ENCODE results near the gene CD300C. TPM values are rescaled to one million over a fixed set of nuclear protein-coding genes. Genes with fewer than 3 reads are reported as not detected.

CD300C gene
- total RNA-seq, 6 donors from 2014 or later = 0.98 to 19.4 (median 9.7) TPM

- Histone ChIP-seq H3K9me3 (no peaks in the 10 kb centered on the region), H3K4me3 (no peak overlapping the region), H3K27ac (no peak overlapping the region), H3K36me3 (no peaks in the 10 kb centered on the region), H3K4me1 (no peaks in the 10 kb centered on the region), H3K27me3 (no peaks in the 10 kb centered on the region)
- no peak for TF ChIP-seq POLR2AphosphoS5 (IDR thresholded peaks at IDR 0.05)
- no peak for TF ChIP-seq POLR2A (IDR thresholded peaks at IDR 0.05)
- no peak for TF ChIP-seq CTCF (IDR thresholded peaks at IDR 0.05)
- ATAC-seq (ENCODE audit: low FRiP score in 2 of 2) = no peak
- WGBS, 2 donors = 87% methylated on average over 6 to 7 of the region's 7 CpGs
- no peak for DNase-seq
Observed at GRCh38 chr17:74547264-74547663, 1.3 kb upstream of the CD300C start.

- H3K27ac ChIP-seq = peak overlapping the region in 1 of 4 donors; percentile 69
- ATAC-seq (ENCODE audit: low FRiP score in 2 of 2) (no peak), DNase-seq (no peak)
- H3K4me1 ChIP-seq = no peaks in the 10 kb centered on the region
- TF ChIP-seq POLR2AphosphoS5 (IDR thresholded peaks at IDR 0.05) = no peak
- no peak for TF ChIP-seq POLR2A (IDR thresholded peaks at IDR 0.05)
- TF ChIP-seq CTCF (IDR thresholded peaks at IDR 0.05) = no peak
- TF ChIP-seq EP300 (IDR thresholded peaks at IDR 0.05) = no peak
- H3K4me3 ChIP-seq = no peak overlapping the region
- H3K36me3 ChIP-seq = no peaks in the 10 kb centered on the region
- WGBS, 2 donors = 81 to 97% methylated on average over 6 to 7 of the region's 7 CpGs
- no peaks in the 10 kb centered on the region for H3K27me3 ChIP-seq
- no peaks in the 10 kb centered on the region for H3K9me3 ChIP-seq
Observed at GRCh38 chr17:74546586-74546985, 671 bp upstream of the CD300C start.

- H3K4me1 ChIP-seq = no peaks in the 10 kb centered on the region
- peak in 1 of 2 donors; percentile 54 for DNase-seq
- peak in 1 of 2 donors; percentile 22 for ATAC-seq (ENCODE audit: low FRiP score in 2 of 2)
- WGBS, 2 donors = 69 to 76% methylated on average over 16 of the region's 16 CpGs
- H3K9me3 ChIP-seq = no peaks in the 10 kb centered on the region
- H3K4me3 ChIP-seq = peak overlapping the region in 3 of 4 donors; percentile 8 to 39 (median 19)
- H3K27me3 ChIP-seq = no peaks in the 10 kb centered on the region
- peak overlapping the region in 3 of 4 donors; percentile 39 to 69 (median 66) for H3K27ac ChIP-seq
- TF ChIP-seq POLR2A (IDR thresholded peaks at IDR 0.05) = no peak
- TF ChIP-seq CTCF (IDR thresholded peaks at IDR 0.05) = no peak
- TF ChIP-seq POLR2AphosphoS5 (IDR thresholded peaks at IDR 0.05) = no peak
- no peak for TF ChIP-seq EP300 (IDR thresholded peaks at IDR 0.05)
- H3K36me3 ChIP-seq = no peaks in the 10 kb centered on the region
Observed at GRCh38 chr17:74544991-74545842, 698 bp downstream of the CD300C start.

GRCh38 chr17:74543891-74544760, 1.8 kb downstream of the CD300C start:
- H3K4me3 ChIP-seq = peak overlapping the region in 1 of 4 donors; percentile 39
- 86 to 100% methylated on average over 8 to 18 of the region's 18 CpGs for WGBS, 2 donors
- ATAC-seq (ENCODE audit: low FRiP score in 2 of 2) (no peak), DNase-seq (no peak)
- no peaks in the 10 kb centered on the region for H3K4me1 ChIP-seq
- no peak for TF ChIP-seq POLR2AphosphoS5 (IDR thresholded peaks at IDR 0.05)
- TF ChIP-seq EP300 (IDR thresholded peaks at IDR 0.05) = no peak
- TF ChIP-seq CTCF (IDR thresholded peaks at IDR 0.05) = no peak
- TF ChIP-seq POLR2A (IDR thresholded peaks at IDR 0.05) = no peak
- no peaks in the 10 kb centered on the region for H3K36me3 ChIP-seq
- H3K27ac ChIP-seq = no peak overlapping the region
- no peaks in the 10 kb centered on the region for H3K27me3 ChIP-seq
- no peaks in the 10 kb centered on the region for H3K9me3 ChIP-seq

Measured in upper lobe of left lung (tissue), 6 donors.